ENCODE measurements around the gene SGCA. TPM values are rescaled to one million over a fixed set of nuclear protein-coding genes. Genes with fewer than 3 reads are reported as not detected.

Gene SGCA
- total and polyA plus RNA-seq, 2 experiments from 2014 or later, result 0.19 TPM; not detected in 1

GRCh38 chr17:50155115-50155819, 10.5 kb upstream of the SGCA start:
- DNase-seq (ENCODE audit: low spot score), result no peak
- peaks cover 5% of the 10 kb centered on the region; the same call in 1 of the 2 replicates for H3F3A ChIP-seq (replicated peaks; ENCODE audit: low read depth)
- no peaks in the 10 kb centered on the region; the same call in 2 of the 3 replicates for H3K9me3 Mint-ChIP-seq
- TF ChIP-seq CREB1 (CRISPR knock-in tag; IDR thresholded peaks at IDR 0.05; ENCODE audit: low read depth) (no peak), ZNF462 (CRISPR knock-in tag; IDR thresholded peaks at IDR 0.05) (no peak), NANOG (IDR thresholded peaks at IDR 0.05; ENCODE audit: borderline replicate concordance) (no peak), CTCF (conservative IDR thresholded peaks at IDR 0.05; ENCODE audit: low read depth in 2 of 2) (no peak), REST (IDR thresholded peaks at IDR 0.05; ENCODE audit: unreplicated experiment) (no peak), ETS1 (IDR thresholded peaks at IDR 0.05) (no peak), ZNF114 (CRISPR knock-in tag; IDR thresholded peaks at IDR 0.05) (no peak), ZNF331 (CRISPR knock-in tag; IDR thresholded peaks at IDR 0.05; ENCODE audit: low read depth) (no peak), JUNB (IDR thresholded peaks at IDR 0.05; ENCODE audit: unreplicated experiment) (no peak), STAT1 (IDR thresholded peaks at IDR 0.05; ENCODE audit: unreplicated experiment) (no peak), EZH2 (IDR thresholded peaks at IDR 0.05; ENCODE audit: low read depth, unreplicated experiment) (no peak), EZH2phosphoT487 (IDR thresholded peaks at IDR 0.05; ENCODE audit: unreplicated experiment) (no peak), POLR2AphosphoS5 (IDR thresholded peaks at IDR 0.05; ENCODE audit: low read depth) (no peak)
- H3K36me3 ChIP-seq (ENCODE audit: insufficient read depth), result no peaks in the 10 kb centered on the region
- H3K27me3 ChIP-seq (ENCODE audit: insufficient read depth), result peaks cover 10% of the 10 kb centered on the region
- ATAC-seq, result no peak
- no peak overlapping the region for H3K4me2 ChIP-seq
- no peaks in the 10 kb centered on the region for H3K79me2 ChIP-seq (replicated peaks; ENCODE audit: insufficient read depth)
- no peaks in the 10 kb centered on the region for H3K9me2 ChIP-seq (ENCODE audit: insufficient read depth)
- no peak overlapping the region for H2AFZ ChIP-seq
- H3K4me1 ChIP-seq (ENCODE audit: insufficient read depth), result peaks cover 11% of the 10 kb centered on the region
- H3K4me3 Mint-ChIP-seq, result no peak overlapping the region
- H3K4me3 ChIP-seq, result no peak overlapping the region
- no peaks in the 10 kb centered on the region for H4K20me1 ChIP-seq (replicated peaks; ENCODE audit: insufficient read depth)
- peaks cover 14% of the 10 kb centered on the region for H3K27me3 Mint-ChIP-seq (ENCODE audit: insufficient read depth, low read depth, poor library complexity)
- H3K27ac Mint-ChIP-seq, result no peak overlapping the region
- no peak overlapping the region for H3K27ac ChIP-seq (ENCODE audit: low read depth)
- H3K36me3 Mint-ChIP-seq (ENCODE audit: low read depth), result no peaks in the 10 kb centered on the region
- H3K4me1 Mint-ChIP-seq, result peaks cover 18% of the 10 kb centered on the region

All from GM23338 (cell line).